LHCN-M2 (cell line): Measurements from ENCODE around the gene STK32B. TPM values are rescaled to one million over a fixed set of nuclear protein-coding genes. Genes with fewer than 3 reads are reported as not detected.
"Not testable (repeated sequence)": the region's sequence is repeated elsewhere in the genome, so short reads cannot be mapped to it uniquely, and the experiment has no call there.

Source experiments
- DNase-seq: peaks from one replicate; pipeline ENCODE4 v3.0.0-alpha.2; 2012; ENCODE audit warnings: low read depth
- total RNA-seq: library from RNA; depleted of rRNA; stranded (reverse); fragments of >200 nt; gene quantifications from 2 replicates; pipeline ENCODE4 v1.2.3, GENCODE V29; 2014

The STK32B gene
- total RNA-seq, 1 experiment from 2014 or later = 0.52 TPM

- DNase-seq = no peak
Measured at GRCh38 chr4:5160668-5161067, 109.4 kb downstream of the STK32B start.

- DNase-seq = no peak
Measured at GRCh38 chr4:5162909-5163508, 111.7 kb downstream of the STK32B start.

GRCh38 chr4:5164221-5164912 is 113.1 kb downstream of the STK32B start:
- no peak for DNase-seq

GRCh38 chr4:5165420-5166369 is 114.4 kb downstream of the STK32B start:
- peak; percentile 74 for DNase-seq

GRCh38 chr4:5166377-5166776 is 115.1 kb downstream of the STK32B start:
- no peak for DNase-seq

GRCh38 chr4:5168891-5169290 is 117.6 kb downstream of the STK32B start:
- DNase-seq = no peak

GRCh38 chr4:5175836-5176235 is 124.6 kb downstream of the STK32B start:
- not testable (repeated sequence) for DNase-seq

GRCh38 chr4:5184606-5185005 is 133.3 kb downstream of the STK32B start:
- no peak for DNase-seq

- no peak for DNase-seq
Measured at GRCh38 chr4:5185551-5185950, 134.3 kb downstream of the STK32B start.

- no peak for DNase-seq
Measured at GRCh38 chr4:5186271-5187064, 135.2 kb downstream of the STK32B start.

- no peak for DNase-seq
Measured at GRCh38 chr4:5188130-5188529, 136.8 kb downstream of the STK32B start.

GRCh38 chr4:5191831-5192230 is 140.6 kb downstream of the STK32B start:
- DNase-seq = no peak

GRCh38 chr4:5192271-5192670 is 141.0 kb downstream of the STK32B start:
- DNase-seq = no peak

GRCh38 chr4:5192678-5193077 is 141.4 kb downstream of the STK32B start:
- DNase-seq = no peak

- no peak for DNase-seq
Measured at GRCh38 chr4:5198656-5199541, 147.6 kb downstream of the STK32B start.

- no peak for DNase-seq
Measured at GRCh38 chr4:5199912-5200311, 148.6 kb downstream of the STK32B start.

GRCh38 chr4:5200513-5200912 is 149.2 kb downstream of the STK32B start:
- DNase-seq = no peak

- DNase-seq = no peak
Measured at GRCh38 chr4:5203309-5203992, 152.2 kb downstream of the STK32B start.

GRCh38 chr4:5203993-5204310 is 152.7 kb downstream of the STK32B start:
- DNase-seq = no peak

- no peak for DNase-seq
Measured at GRCh38 chr4:5204781-5205180, 153.5 kb downstream of the STK32B start.
